SK-N-SH (cell line): ENCODE results near the gene CENPN. TPM values are rescaled to one million over a fixed set of nuclear protein-coding genes. Genes with fewer than 3 reads are reported as not detected.

Source experiments
- CTCF ChIA-PET: fragments of 300-600, 350-600 bp; formaldehyde crosslinking; extraction: SDS; loops from one replicate; lab custom pipeline; 2021; lab: Yijun Ruan, JAX
- POLR2A ChIA-PET: fragments of 350-600 bp; sonication (Branson Sonifier 250); formaldehyde crosslinking; extraction: SDS; loops from one replicate; lab custom pipeline; 2020; ENCODE audit warnings: antibody characterized with exemption, inconsistent platforms; lab: Yijun Ruan, JAX
- DNase-seq: peaks from one replicate; pipeline ENCODE4 v3.0.0; 2012
- H2AFZ ChIP-seq: fragments of 200-600 bp; sonication (generic); 2 replicates; pipeline ENCODE4 v1.8.1; 2016; ENCODE audit warnings: antibody characterized with exemption, mild to moderate bottlenecking, low read depth
- H3F3A ChIP-seq: fragments of 200-600 bp; sonication (generic); replicated peaks from 2 replicates; pipeline ENCODE3; 2016; ENCODE audit warnings: antibody characterized with exemption, mild to moderate bottlenecking; ENCODE audit not compliant: insufficient read depth
- H3K27ac ChIP-seq, 2 experiments: fragments of 200-500 bp in 1 of 2; fragments of 200-600 bp in 1 of 2; sonication (Bioruptor generic) in 1 of 2; sonication (generic), shearing (Covaris generic) in 1 of 2; 2 replicates each; pipeline versions ENCODE4 v1.5.1 to v1.6.1; 2014 to 2016; ENCODE audit warnings: low read depth in 2 of 2, inconsistent platforms in 1 of 2, low read length in 1 of 2, mild to moderate bottlenecking in 1 of 2, mixed read lengths in 1 of 2
- H3K27me3 ChIP-seq: fragments of 200-600 bp; sonication (generic), shearing (Covaris generic); 2 replicates; pipeline ENCODE4 v1.6.1; 2016; ENCODE audit warnings: mixed run types; ENCODE audit not compliant: insufficient read depth
- H3K36me3 ChIP-seq, 2 experiments: fragments of 200-500 bp in 1 of 2; fragments of 200-600 bp in 1 of 2; sonication (Bioruptor generic) in 1 of 2; sonication (generic) in 1 of 2; replicated peaks in 1 of 2; 2 replicates each; pipeline versions ENCODE3 to v1.5.1; 2014 to 2016; ENCODE audit warnings: low read length in 1 of 2, mild to moderate bottlenecking in 1 of 2; ENCODE audit not compliant: insufficient read depth in 2 of 2, control insufficient read depth in 1 of 2
- H3K4me1 ChIP-seq, 2 experiments: fragments of 200-500 bp in 1 of 2; fragments of 200-600 bp in 1 of 2; sonication (Bioruptor generic) in 1 of 2; sonication (generic), shearing (Covaris generic) in 1 of 2; 2 replicates each; pipeline versions ENCODE4 v1.5.1 to v1.6.1; 2014 to 2016; ENCODE audit warnings: low read depth in 1 of 2, low read length in 1 of 2, mixed run types in 1 of 2; ENCODE audit not compliant: insufficient read depth in 2 of 2, control insufficient read depth in 1 of 2
- H3K4me2 ChIP-seq: fragments of 200-600 bp; sonication (generic), shearing (Covaris generic); 2 replicates; pipeline ENCODE4 v1.6.1; 2017; ENCODE audit warnings: mixed run types
- H3K4me3 ChIP-seq, 2 experiments: fragments of 200-500 bp in 1 of 2; fragments of 200-600 bp in 1 of 2; sonication (Bioruptor generic) in 1 of 2; sonication (generic), shearing (Covaris generic) in 1 of 2; 2 replicates each; pipeline versions ENCODE4 v1.5.1 to v1.8.1; 2014 to 2016; ENCODE audit warnings: low read depth in 2 of 2, inconsistent platforms in 1 of 2, low read length in 1 of 2, mild to moderate bottlenecking in 1 of 2, mixed read lengths in 1 of 2, moderate library complexity in 1 of 2
- H3K79me2 ChIP-seq: fragments of 200-600 bp; sonication (generic); 2 replicates; pipeline ENCODE4 v1.8.1; 2017; ENCODE audit warnings: mild to moderate bottlenecking; ENCODE audit not compliant: insufficient read depth
- H3K9ac ChIP-seq: fragments of 200-600 bp; sonication (generic); 2 replicates; pipeline ENCODE4 v1.6.1; 2017; ENCODE audit warnings: mixed run types
- H3K9me2 ChIP-seq: fragments of 200-600 bp; sonication (generic); 2 replicates; pipeline ENCODE4 v1.6.1; 2017; ENCODE audit warnings: mixed run types
- H3K9me3 ChIP-seq: fragments of 200-600 bp; sonication (generic); 2 replicates; pipeline ENCODE4 v1.6.1; 2017; ENCODE audit warnings: mixed run types, mild to moderate bottlenecking, moderate library complexity
- H4K20me1 ChIP-seq: fragments of 200-600 bp; sonication (generic); 2 replicates; pipeline ENCODE4 v1.6.1; 2017; ENCODE audit warnings: mild to moderate bottlenecking, mixed run types; ENCODE audit not compliant: insufficient read depth
- CTCF ChIP-seq: fragments of 200-600 bp; sonication (generic); IDR thresholded peaks from 2 replicates; pipeline ENCODE4 v1.6.1; 2017; ENCODE audit warnings: antibody characterized with exemption, mild to moderate bottlenecking, moderate library complexity
- FOXJ3 ChIP-seq: sonication (generic); formaldehyde crosslinking; IDR thresholded peaks from 2 replicates; pipeline ENCODE4 v1.5.1; 2020; ENCODE audit warnings: mild to moderate bottlenecking, missing genetic modification reagents
- MAX ChIP-seq: IDR thresholded peaks from 2 replicates; pipeline ENCODE4 v1.4.0; 2012; ENCODE audit warnings: low read depth
- MEF2A ChIP-seq: IDR thresholded peaks from 2 replicates; pipeline ENCODE4 v1.4.0; 2012; ENCODE audit warnings: low read depth, borderline replicate concordance
- MXI1 ChIP-seq: IDR thresholded peaks from 2 replicates; pipeline ENCODE4 v1.6.1; 2012; ENCODE audit warnings: mild to moderate bottlenecking, low read depth, low read length, improper control_type of control experiment
- PBX3 ChIP-seq: IDR thresholded peaks from 2 replicates; pipeline ENCODE4; 2012
- POLR2AphosphoS5 ChIP-seq: IDR thresholded peaks from 2 replicates; pipeline ENCODE4 v1.6.1; 2012; ENCODE audit warnings: low read depth, low read length
- SIN3A ChIP-seq: IDR thresholded peaks from 2 replicates; pipeline ENCODE4 v1.6.1; 2012; ENCODE audit warnings: low read depth, mild to moderate bottlenecking, low read length, moderate library complexity, borderline replicate concordance
- ZBTB33 ChIP-seq: IDR thresholded peaks from 2 replicates; pipeline ENCODE4 v1.4.0; 2012; ENCODE audit warnings: low read depth, borderline replicate concordance
- WGBS: methylation state at CpG from one replicate; pipeline ENCODE4 v1.1.6; 2017; ENCODE audit warnings: low lambda C conversion rate; 5-methylcytosine and 5-hydroxymethylcytosine counted together
- polyA plus RNA-seq, 3 experiments: library from polyadenylated mRNA; depleted of rRNA; stranded (reverse); fragments of >200 nt; gene quantifications; 2 replicates each; pipeline ENCODE4 v1.2.3, GENCODE V29; 2012

Gene CENPN
- polyA plus RNA-seq, 1 of the 3 experiments (the other 2 are of a cell fraction), result 35.3 TPM

GRCh38 chr16:80974649-80975376 is 32.2 kb upstream of the CENPN start:
- no peaks in the 10 kb centered on the region for H3K27me3 ChIP-seq
- no peak for DNase-seq
- no peaks in the 10 kb centered on the region for H4K20me1 ChIP-seq
- no peaks in the 10 kb centered on the region for H3K9me3 ChIP-seq
- H3K27ac ChIP-seq, result no peak overlapping the region
- H3K36me3 ChIP-seq, result peaks cover 8 to 12% of the 10 kb centered on the region in 2 experiments
- H3F3A ChIP-seq, result peaks cover 5% of the 10 kb centered on the region
- no peak overlapping the region for H3K4me2 ChIP-seq
- CTCF ChIA-PET, result interaction anchor here (0.6 to 2.1 kb wide), 11 partner anchors 9 to 142 kb away, joined by 3 to 13 read pairs (median 4); no protein-coding TSS in a partner anchor
- no peaks in the 10 kb centered on the region for H3K9me2 ChIP-seq
- no peak for TF ChIP-seq PBX3
- TF ChIP-seq SIN3A, result no peak
- no peak for TF ChIP-seq POLR2AphosphoS5
- TF ChIP-seq MAX, result no peak
- no peak for TF ChIP-seq MXI1
- peak; percentile 59 for TF ChIP-seq CTCF
- no peak overlapping the region for H3K9ac ChIP-seq
- H3K79me2 ChIP-seq, result peaks cover 7% of the 10 kb centered on the region; the same call in 1 of the 2 replicates
- H3K4me3 ChIP-seq, result no peak overlapping the region
- no peak overlapping the region for H2AFZ ChIP-seq
- POLR2A ChIA-PET, result no interaction called here
- WGBS, result 94% methylated on average over 6 of the region's 6 CpGs
- H3K4me1 ChIP-seq, result no peaks in the 10 kb centered on the region; a peak in 1 of 4 replicates

- POLR2A ChIA-PET, result no interaction called here
- H3K27ac ChIP-seq, result no peak overlapping the region
- TF ChIP-seq CTCF, result no peak
- TF ChIP-seq MEF2A, result no peak
- no peak for TF ChIP-seq FOXJ3 (CRISPR knock-in tag)
- no peak for TF ChIP-seq MXI1
- TF ChIP-seq ZBTB33, result no peak
- TF ChIP-seq, all 33 proteins: peak for 0
- no peak overlapping the region for H3K4me3 ChIP-seq
- CTCF ChIA-PET, result interaction anchor here (1.0 kb wide), 1 partner anchor 45 kb away, joined by 3 read pairs; no protein-coding TSS in a partner anchor
- no peaks in the 10 kb centered on the region for H3K9me3 ChIP-seq
- WGBS, result 87% methylated on average over 1 of the region's 1 CpG
- no peaks in the 10 kb centered on the region for H4K20me1 ChIP-seq
- H3K4me1 ChIP-seq, result no peaks in the 10 kb centered on the region; a peak in 1 of 4 replicates
- no peak overlapping the region for H3K4me2 ChIP-seq
- no peak overlapping the region for H3K9ac ChIP-seq
- H3F3A ChIP-seq, result no peaks in the 10 kb centered on the region
- no peaks in the 10 kb centered on the region for H3K27me3 ChIP-seq
- H2AFZ ChIP-seq, result no peak overlapping the region
- H3K79me2 ChIP-seq, result peaks cover 23% of the 10 kb centered on the region
- H3K36me3 ChIP-seq, result peaks cover 8 to 12% of the 10 kb centered on the region in 2 experiments
- DNase-seq, result no peak
- H3K9me2 ChIP-seq, result no peaks in the 10 kb centered on the region
Measured at GRCh38 chr16:80976946-80977345, 30.1 kb upstream of the CENPN start.
